NCI-H146 treated with DMSO at 0.1 percent for 48 hours (cell line): Measurements from ENCODE around the gene ANXA7.
"Not testable (repeated sequence)": the region's sequence is repeated elsewhere in the genome, so short reads cannot be mapped to it uniquely, and the experiment has no call there.

Experiments
- DNase-seq: peaks from one replicate; lab custom pipeline; 2025; ENCODE audit not compliant: unreplicated experiment; lab: John Stamatoyannopoulos, UW

The ANXA7 gene

DNA sequence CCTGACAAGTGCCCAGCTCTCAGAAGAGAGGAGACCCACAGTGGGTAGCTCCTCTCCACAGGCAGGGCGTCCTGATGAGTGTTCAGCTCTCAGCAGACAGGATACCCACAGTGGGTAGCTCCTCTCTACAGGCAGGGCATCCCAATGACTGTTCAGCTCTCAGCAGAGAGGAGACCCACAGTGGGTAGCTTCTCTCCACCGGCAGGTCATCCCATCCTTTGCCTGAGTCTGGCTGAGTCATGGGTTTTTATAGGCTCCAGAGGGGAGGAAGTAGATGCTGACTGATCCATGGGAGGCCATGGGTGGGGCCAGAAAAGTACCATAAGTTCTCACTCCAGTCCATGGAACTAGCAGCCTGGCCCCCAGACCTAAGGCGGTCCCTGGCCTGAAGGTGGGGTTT lies 73.7 kb downstream of the ANXA7 start:
- DNase-seq: no peak

DNA sequence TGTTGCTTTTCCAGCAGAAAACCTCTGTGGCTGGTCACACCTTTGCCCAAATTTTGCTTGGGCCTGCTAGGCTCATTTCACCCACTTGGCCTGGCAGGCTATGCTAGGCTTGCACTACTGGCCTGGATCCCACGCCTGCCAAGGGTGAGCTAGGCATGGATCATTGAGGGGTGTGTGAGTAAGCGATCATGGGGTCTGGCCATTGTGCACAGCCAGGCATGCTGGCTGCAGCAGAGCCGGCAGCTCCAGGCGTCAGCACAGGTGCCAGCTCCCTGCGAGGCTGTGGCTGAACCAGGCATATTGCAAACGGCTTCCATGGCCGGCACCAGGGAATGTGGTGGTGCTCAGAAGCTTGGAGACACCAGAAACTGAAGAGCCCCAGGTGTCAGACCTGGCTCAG lies 74.4 kb downstream of the ANXA7 start:
- DNase-seq: no peak

DNA sequence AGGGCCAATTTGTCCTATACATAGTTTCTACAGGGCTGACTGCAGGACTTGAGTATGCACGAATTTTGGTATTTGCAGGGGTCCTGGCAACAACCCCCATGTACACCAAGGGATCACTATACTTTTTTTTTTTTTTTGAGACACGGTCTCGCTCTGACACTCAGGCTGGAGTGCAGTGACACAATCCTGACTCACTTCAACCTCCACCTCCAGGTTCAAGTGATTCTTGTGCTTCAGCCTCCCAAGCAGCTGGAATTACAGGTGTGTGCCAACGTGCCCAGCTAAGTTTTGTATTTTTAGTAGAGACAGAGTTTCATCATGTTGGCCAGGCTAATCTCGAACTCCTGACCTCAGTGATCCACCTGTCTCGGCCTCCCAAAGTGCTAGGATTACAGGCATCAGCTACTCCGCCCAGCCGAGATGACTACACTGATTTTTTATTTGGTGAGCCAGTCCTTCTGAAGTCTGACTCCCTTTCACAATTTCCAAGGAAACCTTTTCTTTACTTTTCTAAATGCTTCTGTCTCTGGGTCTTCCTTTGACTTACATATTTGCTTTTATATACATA lies 75.0 kb downstream of the ANXA7 start:
- no peak for DNase-seq

DNA sequence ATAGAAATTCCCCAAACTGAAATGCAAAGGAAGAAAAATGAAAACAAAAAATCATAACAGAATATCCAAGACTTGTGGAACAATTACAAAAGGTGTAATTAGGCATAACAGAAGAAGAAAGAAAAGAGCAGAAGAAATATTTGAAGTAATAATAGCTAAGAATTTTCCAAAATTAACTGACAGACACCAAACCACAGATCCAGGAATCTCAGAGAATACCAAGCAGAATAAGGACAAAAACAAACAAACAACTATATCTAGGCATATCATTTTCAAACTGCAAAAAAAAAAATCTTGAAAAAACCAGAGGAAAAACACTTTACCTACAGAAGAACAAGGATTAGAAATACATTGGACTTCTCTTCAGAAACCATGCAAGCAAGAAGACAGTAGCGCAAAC lies 80.7 kb downstream of the ANXA7 start:
- DNase-seq: no peak

DNA sequence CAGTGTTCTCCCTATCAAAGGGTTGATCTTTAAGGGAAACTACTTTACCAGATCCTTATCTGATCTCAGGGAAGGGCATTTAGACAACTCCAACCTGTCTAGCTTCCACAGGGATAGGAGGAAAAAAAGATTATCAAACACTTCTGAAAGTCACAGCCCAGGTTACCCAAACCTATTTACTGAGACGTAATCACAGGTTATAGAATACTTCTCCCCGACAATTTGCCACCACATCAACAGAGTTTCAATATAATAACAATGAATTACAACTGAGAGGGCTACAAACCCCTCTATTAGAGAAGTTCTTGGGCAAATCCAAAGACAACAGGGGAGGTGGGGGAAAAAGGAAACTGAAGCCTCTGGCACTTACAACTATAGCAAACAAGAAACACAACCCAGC lies 81.5 kb downstream of the ANXA7 start:
- no peak for DNase-seq

DNA sequence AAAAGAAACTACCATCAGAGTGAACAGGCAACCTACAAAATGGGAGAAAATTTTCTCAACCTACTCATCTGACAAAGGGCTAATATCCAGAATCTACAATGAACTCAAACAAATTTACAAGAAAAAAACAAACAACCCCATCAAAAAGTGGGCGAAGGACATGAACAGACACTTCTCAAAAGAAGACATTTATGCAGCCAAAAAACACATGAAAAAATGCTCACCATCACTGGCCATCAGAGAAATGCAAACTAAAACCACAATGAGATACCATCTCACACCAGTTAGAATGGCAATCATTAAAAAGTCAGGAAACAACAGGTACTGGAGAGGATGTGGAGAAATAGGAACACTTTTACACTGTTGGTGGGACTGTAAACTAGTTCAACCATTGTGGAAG lies 85.3 kb downstream of the ANXA7 start:
- not testable (repeated sequence) for DNase-seq

DNA sequence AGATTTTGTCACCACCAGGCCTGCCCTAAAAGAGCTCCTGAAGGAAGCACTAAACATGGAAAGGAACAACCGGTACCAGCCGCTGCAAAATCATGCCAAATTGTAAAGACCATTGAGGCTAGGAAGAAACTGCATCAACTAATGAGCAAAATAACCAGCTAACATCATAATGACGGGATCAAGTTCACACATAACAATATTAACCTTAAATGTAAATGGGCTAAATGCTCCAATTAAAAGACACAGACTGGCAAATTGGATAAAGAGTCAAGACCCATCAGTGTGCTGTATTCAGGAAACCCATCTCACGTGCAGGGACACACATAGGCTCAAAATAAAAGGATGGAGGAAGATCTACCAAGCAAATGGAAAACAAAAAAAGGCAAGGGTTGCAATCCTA lies 88.6 kb downstream of the ANXA7 start:
- DNase-seq: not testable (repeated sequence)
